Spinal cord (tissue), 10 donors: ENCODE data around the gene TIGD6. TPM values are rescaled to one million over a fixed set of nuclear protein-coding genes. Genes with fewer than 3 reads are reported as not detected.
"Not testable (repeated sequence)": the region's sequence is repeated elsewhere in the genome, so short reads cannot be mapped to it uniquely, and the experiment has no call there.

Source experiments
- DNase-seq, 6 donors: peaks; one replicate each; pipeline versions ENCODE4 v3.0.0 to v3.0.0-alpha.2; 2013 to 2015; ENCODE audit warnings: low spot score in 6 of 6, low read depth in 4 of 6
- H3K27ac ChIP-seq: one replicate; pipeline ENCODE4 v1.5.1; 2013; ENCODE audit warnings: low read depth, low read length, control low read depth
- H3K27me3 ChIP-seq: one replicate; pipeline ENCODE4 v1.6.1; 2013; ENCODE audit warnings: low read length; ENCODE audit not compliant: control insufficient read depth, insufficient read depth
- H3K36me3 ChIP-seq: one replicate; pipeline ENCODE4 v1.6.1; 2013; ENCODE audit warnings: low read length; ENCODE audit not compliant: control insufficient read depth, insufficient read depth
- H3K4me1 ChIP-seq: one replicate; pipeline ENCODE4 v1.6.1; 2013; ENCODE audit warnings: low read length; ENCODE audit not compliant: control insufficient read depth, insufficient read depth
- H3K4me3 ChIP-seq: one replicate; pipeline ENCODE4 v1.5.1; 2013; ENCODE audit warnings: low read depth, low read length, control low read depth
- H3K9me3 ChIP-seq: one replicate; pipeline ENCODE4 v1.6.1; 2013; ENCODE audit warnings: low read length; ENCODE audit not compliant: control insufficient read depth, insufficient read depth
- WGBS: methylation state at CpG from one replicate; pipeline ENCODE4 v1.1.5; 2013; ENCODE audit warnings: missing lambda C conversion rate; ENCODE audit not compliant: insufficient coverage; 5-methylcytosine and 5-hydroxymethylcytosine counted together
- polyA plus RNA-seq, 2 donors: library from polyadenylated mRNA; unstranded; fragments of 120-200 nt; gene quantifications; one replicate each; pipeline ENCODE4 v1.2.1, GENCODE V29; 2013; ENCODE audit not compliant: insufficient read length in 2 of 2
- total RNA-seq, 2 donors: library from RNA; depleted of rRNA in 1 of 2; stranded (reverse); fragments of 120-200 nt in 1 of 2; fragments of >200 nt in 1 of 2; gene quantifications; one replicate each; pipeline versions ENCODE4 v1.2.3 to v1.2.4, GENCODE V29; 2013 to 2014
- donor health status: healthy.

TIGD6 gene
- total and polyA plus RNA-seq, 4 donors, result 4.2 to 7.5 (median 5.5) TPM

- H3K27ac ChIP-seq, result no peak overlapping the region
- no peaks in the 10 kb centered on the region for H3K9me3 ChIP-seq
- H3K36me3 ChIP-seq, result no peaks in the 10 kb centered on the region
- WGBS, result 83% methylated on average over 7 of the region's 9 CpGs
- H3K4me1 ChIP-seq, result no peaks in the 10 kb centered on the region
- DNase-seq, result no peak
- H3K27me3 ChIP-seq, result no peaks in the 10 kb centered on the region
- no peak overlapping the region for H3K4me3 ChIP-seq
Observed at GRCh38 chr5:149953436-149954121, 46.9 kb downstream of the TIGD6 start.

- H3K36me3 ChIP-seq, result no peaks in the 10 kb centered on the region
- no peaks in the 10 kb centered on the region for H3K9me3 ChIP-seq
- H3K27me3 ChIP-seq, result no peaks in the 10 kb centered on the region
- DNase-seq, result no peak
- no peak overlapping the region for H3K27ac ChIP-seq
- H3K4me1 ChIP-seq, result no peaks in the 10 kb centered on the region
- 72% methylated on average over 4 of the region's 6 CpGs for WGBS
- H3K4me3 ChIP-seq, result no peak overlapping the region
Observed at GRCh38 chr5:149951138-149951749, 49.2 kb downstream of the TIGD6 start.

GRCh38 chr5:149948993-149949392, 51.5 kb downstream of the TIGD6 start:
- Histone ChIP-seq H3K4me1 (no peaks in the 10 kb centered on the region), H3K27me3 (no peaks in the 10 kb centered on the region), H3K9me3 (no peaks in the 10 kb centered on the region), H3K27ac (no peak overlapping the region), H3K4me3 (no peak overlapping the region), H3K36me3 (no peaks in the 10 kb centered on the region)
- 86% methylated on average over 2 of the region's 5 CpGs for WGBS
- DNase-seq, result no peak

GRCh38 chr5:149946118-149946517, 54.3 kb downstream of the TIGD6 start:
- Histone ChIP-seq H3K9me3 (no peaks in the 10 kb centered on the region), H3K36me3 (no peaks in the 10 kb centered on the region), H3K4me1 (peaks cover under 1% of the 10 kb centered on the region), H3K27ac (no peak overlapping the region), H3K27me3 (no peaks in the 10 kb centered on the region), H3K4me3 (no peak overlapping the region)
- DNase-seq, result no peak
- WGBS, result 64% methylated on average over 2 of the region's 3 CpGs

GRCh38 chr5:149944666-149945065, 55.8 kb downstream of the TIGD6 start, which contains the start of gene PDE6A:
PDE6A (minus strand) TSS chr5:149944793; CDS start chr5:149944673, 120 bp downstream.
- Histone ChIP-seq H3K4me3 (no peak within 1 kb of the TSS), H3K36me3 (no peaks in the 10 kb centered on the region), H3K9me3 (no peaks in the 10 kb centered on the region), H3K4me1 (peaks cover 5% of the 10 kb centered on the region), H3K27ac (no peak within 1 kb of the TSS), H3K27me3 (no peaks in the 10 kb centered on the region)
- DNase-seq, result no peak
- 100% methylated on average over 2 of the region's 2 CpGs for WGBS

GRCh38 chr5:149943177-149943949, 57.1 kb downstream of the TIGD6 start:
- 100% methylated on average over 1 of the region's 6 CpGs for WGBS
- not testable (repeated sequence) for H3K27me3 ChIP-seq, H3K27ac ChIP-seq, H3K4me3 ChIP-seq, H3K9me3 ChIP-seq, DNase-seq, H3K36me3 ChIP-seq, H3K4me1 ChIP-seq

Other genes starting within 250 kb of the TIGD6 start
- gene PDE6A, start 55.9 kb downstream of the TIGD6 start, total RNA-seq, result under 1 TPM; 0.10 to 0.44 TPM
- under 1 TPM; 0.06 to 0.24 TPM for gene PDE6A, start 55.9 kb downstream of the TIGD6 start, polyA plus RNA-seq
- 100 to 1,000 TPM in 1 of 2 donors, 10 to 100 TPM in 1; 85.6 to 173 TPM for gene SLC26A2, start 39.9 kb downstream of the TIGD6 start, total RNA-seq
- 10 to 100 TPM in 1 of 2 donors, 1 to 10 TPM in 1; 9.3 to 18.0 TPM for gene SLC26A2, start 39.9 kb downstream of the TIGD6 start, polyA plus RNA-seq
- 10 to 100 TPM; 28.3 to 33.3 TPM for gene HMGXB3, start 85 bp upstream of the TIGD6 start, total RNA-seq
- 10 to 100 TPM; 29.4 to 36.9 TPM for gene HMGXB3, start 85 bp upstream of the TIGD6 start, polyA plus RNA-seq
- gene CSF1R, start 85.9 kb upstream of the TIGD6 start, total RNA-seq, result 10 to 100 TPM; 16.8 to 40.7 TPM
- 10 to 100 TPM; 54.8 to 66.5 TPM for gene CSF1R, start 85.9 kb upstream of the TIGD6 start, polyA plus RNA-seq
- gene PDGFRB, start 155.2 kb upstream of the TIGD6 start, total RNA-seq, result 100 to 1,000 TPM in 1 of 2 donors, 10 to 100 TPM in 1; 53.0 to 121 TPM
- 10 to 100 TPM; 83.5 to 86.9 TPM for gene PDGFRB, start 155.2 kb upstream of the TIGD6 start, polyA plus RNA-seq
- gene CDX1, start 166.1 kb upstream of the TIGD6 start, total RNA-seq, result under 1 TPM in 1 of 2 donors, not detected in 1; 0.28 TPM
- not detected for gene CDX1, start 166.1 kb upstream of the TIGD6 start, polyA plus RNA-seq
- 10 to 100 TPM in 1 of 2 donors, 1 to 10 TPM in 1; 4.4 to 11.3 TPM for gene SLC6A7, start 189.4 kb upstream of the TIGD6 start, total RNA-seq
- 10 to 100 TPM; 23.1 to 33.1 TPM for gene SLC6A7, start 189.4 kb upstream of the TIGD6 start, polyA plus RNA-seq